ENCODE measurements around the gene RBMS1. TPM values are rescaled to one million over a fixed set of nuclear protein-coding genes. Genes with fewer than 3 reads are reported as not detected.
A peak's percentile ranks its signal among the peaks of the same experiment; 100 is the strongest.

The RBMS1 gene
- polyA plus RNA-seq, 2 of the 4 experiments (the other 2 are of a cell fraction), result 51.9 to 108 TPM

DNA sequence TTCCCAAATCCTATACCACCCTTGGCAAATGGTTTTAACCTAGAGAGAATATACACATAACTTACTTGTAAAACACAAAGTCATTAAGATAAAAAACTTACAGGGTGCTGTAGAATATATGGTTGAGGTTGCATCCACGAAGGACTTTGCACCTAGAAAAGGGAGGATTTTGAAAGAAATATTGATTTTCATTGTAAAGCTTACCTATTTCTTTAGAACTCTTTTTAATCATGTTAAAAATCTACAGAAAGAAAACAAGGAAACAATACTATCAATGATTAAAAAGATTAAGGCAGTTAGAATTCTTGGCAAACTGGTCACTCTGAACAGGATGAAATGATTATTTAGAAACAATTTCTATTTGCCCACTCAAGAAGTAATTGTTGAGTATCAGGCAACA is 212.4 kb downstream of the RBMS1 start:
- 81% methylated on average over 1 of the region's 1 CpG for WGBS (ENCODE audit: missing lambda C conversion rate)
- no peak for TF ChIP-seq POLR2AphosphoS2 (conservative IDR thresholded peaks at IDR 0.05; ENCODE audit: low read length)
- TF ChIP-seq BHLHE40 (IDR thresholded peaks at IDR 0.05; ENCODE audit: low read depth, low read length), result no peak
- no peak for TF ChIP-seq HOXB13 (CRISPR knock-in tag; IDR thresholded peaks at IDR 0.05; ENCODE audit: low read depth)
- TF ChIP-seq NPAS2 (CRISPR knock-in tag; IDR thresholded peaks at IDR 0.05; ENCODE audit: borderline replicate concordance), result no peak
- TF ChIP-seq MYC (IDR thresholded peaks at IDR 0.05; ENCODE audit: borderline replicate concordance, low read length), result no peak
- TF ChIP-seq, protein P1, sequence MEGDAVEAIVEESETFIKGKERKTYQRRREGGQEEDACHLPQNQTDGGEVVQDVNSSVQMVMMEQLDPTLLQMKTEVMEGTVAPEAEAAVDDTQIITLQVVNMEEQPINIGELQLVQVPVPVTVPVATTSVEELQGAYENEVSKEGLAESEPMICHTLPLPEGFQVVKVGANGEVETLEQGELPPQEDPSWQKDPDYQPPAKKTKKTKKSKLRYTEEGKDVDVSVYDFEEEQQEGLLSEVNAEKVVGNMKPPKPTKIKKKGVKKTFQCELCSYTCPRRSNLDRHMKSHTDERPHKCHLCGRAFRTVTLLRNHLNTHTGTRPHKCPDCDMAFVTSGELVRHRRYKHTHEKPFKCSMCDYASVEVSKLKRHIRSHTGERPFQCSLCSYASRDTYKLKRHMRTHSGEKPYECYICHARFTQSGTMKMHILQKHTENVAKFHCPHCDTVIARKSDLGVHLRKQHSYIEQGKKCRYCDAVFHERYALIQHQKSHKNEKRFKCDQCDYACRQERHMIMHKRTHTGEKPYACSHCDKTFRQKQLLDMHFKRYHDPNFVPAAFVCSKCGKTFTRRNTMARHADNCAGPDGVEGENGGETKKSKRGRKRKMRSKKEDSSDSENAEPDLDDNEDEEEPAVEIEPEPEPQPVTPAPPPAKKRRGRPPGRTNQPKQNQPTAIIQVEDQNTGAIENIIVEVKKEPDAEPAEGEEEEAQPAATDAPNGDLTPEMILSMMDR (IDR thresholded peaks at IDR 0.05), result no peak
- TF ChIP-seq, protein P2, sequence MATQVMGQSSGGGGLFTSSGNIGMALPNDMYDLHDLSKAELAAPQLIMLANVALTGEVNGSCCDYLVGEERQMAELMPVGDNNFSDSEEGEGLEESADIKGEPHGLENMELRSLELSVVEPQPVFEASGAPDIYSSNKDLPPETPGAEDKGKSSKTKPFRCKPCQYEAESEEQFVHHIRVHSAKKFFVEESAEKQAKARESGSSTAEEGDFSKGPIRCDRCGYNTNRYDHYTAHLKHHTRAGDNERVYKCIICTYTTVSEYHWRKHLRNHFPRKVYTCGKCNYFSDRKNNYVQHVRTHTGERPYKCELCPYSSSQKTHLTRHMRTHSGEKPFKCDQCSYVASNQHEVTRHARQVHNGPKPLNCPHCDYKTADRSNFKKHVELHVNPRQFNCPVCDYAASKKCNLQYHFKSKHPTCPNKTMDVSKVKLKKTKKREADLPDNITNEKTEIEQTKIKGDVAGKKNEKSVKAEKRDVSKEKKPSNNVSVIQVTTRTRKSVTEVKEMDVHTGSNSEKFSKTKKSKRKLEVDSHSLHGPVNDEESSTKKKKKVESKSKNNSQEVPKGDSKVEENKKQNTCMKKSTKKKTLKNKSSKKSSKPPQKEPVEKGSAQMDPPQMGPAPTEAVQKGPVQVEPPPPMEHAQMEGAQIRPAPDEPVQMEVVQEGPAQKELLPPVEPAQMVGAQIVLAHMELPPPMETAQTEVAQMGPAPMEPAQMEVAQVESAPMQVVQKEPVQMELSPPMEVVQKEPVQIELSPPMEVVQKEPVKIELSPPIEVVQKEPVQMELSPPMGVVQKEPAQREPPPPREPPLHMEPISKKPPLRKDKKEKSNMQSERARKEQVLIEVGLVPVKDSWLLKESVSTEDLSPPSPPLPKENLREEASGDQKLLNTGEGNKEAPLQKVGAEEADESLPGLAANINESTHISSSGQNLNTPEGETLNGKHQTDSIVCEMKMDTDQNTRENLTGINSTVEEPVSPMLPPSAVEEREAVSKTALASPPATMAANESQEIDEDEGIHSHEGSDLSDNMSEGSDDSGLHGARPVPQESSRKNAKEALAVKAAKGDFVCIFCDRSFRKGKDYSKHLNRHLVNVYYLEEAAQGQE (IDR thresholded peaks at IDR 0.05), result no peak
- TF ChIP-seq TP53 (CRISPR knock-in tag; IDR thresholded peaks at IDR 0.05), result no peak
- TF ChIP-seq KDM1A (IDR thresholded peaks at IDR 0.05; ENCODE audit: low read depth), result no peak
- peaks cover 37% of the 10 kb centered on the region for H3K4me1 ChIP-seq
- ChIA-PET POLR2A (no interaction called here), CTCF (interaction anchor here (1.5 kb wide), 2 partner anchors 10 to 11 kb away, joined by 6 to 10 read pairs; no protein-coding TSS in a partner anchor)
- no peak overlapping the region for H3K4me2 ChIP-seq
- no peak overlapping the region for H3K27ac ChIP-seq
- DNase-seq (ENCODE audit: low read depth in 1 of 2, low spot score in 1 of 2) (no peak), FAIRE-seq (no peak), ATAC-seq (no peak)
- no peak overlapping the region for H3K4me3 ChIP-seq
- H3K9me3 ChIP-seq, result no peaks in the 10 kb centered on the region

DNA sequence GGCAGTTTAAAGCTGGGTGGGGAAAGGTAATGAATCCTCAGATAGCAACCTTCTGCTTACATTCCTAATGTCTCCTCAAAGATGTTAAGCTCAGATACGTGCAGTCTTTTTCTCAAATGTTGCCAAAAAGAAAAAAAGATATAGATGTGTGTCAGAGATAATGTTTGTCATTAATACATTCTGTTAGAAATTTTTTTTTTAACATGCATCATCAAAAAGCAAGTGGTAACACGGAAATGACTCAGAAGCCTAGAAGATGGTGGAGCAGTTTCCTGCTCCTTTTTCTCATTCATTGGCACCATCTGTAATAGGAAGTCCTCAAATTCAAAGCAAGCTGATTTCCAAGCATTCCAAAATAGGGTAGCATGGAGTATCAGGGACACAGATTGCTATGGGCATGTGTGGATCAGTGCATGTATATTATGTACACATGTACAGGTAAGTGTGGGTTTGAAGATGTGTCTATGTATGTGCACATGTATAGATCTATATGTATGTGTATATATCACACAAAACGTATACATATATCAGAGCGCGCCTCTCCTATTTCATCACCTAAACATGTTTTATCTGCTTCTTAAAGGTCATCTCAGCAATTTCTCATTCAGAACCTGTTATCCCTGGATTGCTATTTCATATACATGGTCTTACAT is 213.7 kb downstream of the RBMS1 start:
- ATAC-seq (peak in 1 of 2 experiments; percentile 12; a peak in 1 of 6 replicates), FAIRE-seq (no peak), DNase-seq (ENCODE audit: low read depth in 1 of 2, low spot score in 1 of 2) (no peak)
- TF ChIP-seq, protein P3, sequence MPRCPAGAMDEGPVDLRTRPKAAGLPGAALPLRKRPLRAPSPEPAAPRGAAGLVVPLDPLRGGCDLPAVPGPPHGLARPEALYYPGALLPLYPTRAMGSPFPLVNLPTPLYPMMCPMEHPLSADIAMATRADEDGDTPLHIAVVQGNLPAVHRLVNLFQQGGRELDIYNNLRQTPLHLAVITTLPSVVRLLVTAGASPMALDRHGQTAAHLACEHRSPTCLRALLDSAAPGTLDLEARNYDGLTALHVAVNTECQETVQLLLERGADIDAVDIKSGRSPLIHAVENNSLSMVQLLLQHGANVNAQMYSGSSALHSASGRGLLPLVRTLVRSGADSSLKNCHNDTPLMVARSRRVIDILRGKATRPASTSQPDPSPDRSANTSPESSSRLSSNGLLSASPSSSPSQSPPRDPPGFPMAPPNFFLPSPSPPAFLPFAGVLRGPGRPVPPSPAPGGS (IDR thresholded peaks at IDR 0.05), result no peak
- TF ChIP-seq RCOR1 (IDR thresholded peaks at IDR 0.05; ENCODE audit: low read depth, low read length) (no peak), PHF8 (IDR thresholded peaks at IDR 0.05; ENCODE audit: borderline replicate concordance, low read depth) (no peak), MAFK (IDR thresholded peaks at IDR 0.05; ENCODE audit: partially characterized antibody) (peak; percentile 39), GATA3 (IDR thresholded peaks at IDR 0.05; ENCODE audit: borderline replicate concordance) (peak; percentile 22; the same call in 1 of the 2 replicates)
- TF ChIP-seq, protein P4, sequence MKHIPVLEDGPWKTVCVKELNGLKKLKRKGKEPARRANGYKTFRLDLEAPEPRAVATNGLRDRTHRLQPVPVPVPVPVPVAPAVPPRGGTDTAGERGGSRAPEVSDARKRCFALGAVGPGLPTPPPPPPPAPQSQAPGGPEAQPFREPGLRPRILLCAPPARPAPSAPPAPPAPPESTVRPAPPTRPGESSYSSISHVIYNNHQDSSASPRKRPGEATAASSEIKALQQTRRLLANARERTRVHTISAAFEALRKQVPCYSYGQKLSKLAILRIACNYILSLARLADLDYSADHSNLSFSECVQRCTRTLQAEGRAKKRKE (CRISPR knock-in tag; IDR thresholded peaks at IDR 0.05; ENCODE audit: low read depth), result no peak
- Histone ChIP-seq H3K4me3 (no peak overlapping the region), H3K4me1 (peaks cover 50% of the 10 kb centered on the region), H3K9me3 (no peaks in the 10 kb centered on the region), H3K27ac (peak overlapping the region; percentile 17 to 34; a peak in 2 of 6 replicates), H3K4me2 (peak overlapping the region; percentile 8)
- CTCF ChIA-PET, result interaction anchor here (1.1 to 1.6 kb wide), 2 partner anchors 713 to 715 kb away, joined by 3 to 7 read pairs; no protein-coding TSS in a partner anchor
- 76% methylated on average over 5 of the region's 5 CpGs for WGBS (ENCODE audit: missing lambda C conversion rate)
- POLR2A ChIA-PET, result no interaction called here
